Heart left ventricle (tissue), 16 donors: ENCODE measurements around the gene NUDCD3. TPM values are rescaled to one million over a fixed set of nuclear protein-coding genes. Genes with fewer than 3 reads are reported as not detected.

ENCODE experiments used
- ATAC-seq, 4 donors: fragments of 200-7000 bp; cut with Tn5 transposase; one replicate each; pipeline ENCODE4 v1.9.1; 2020 to 2022; ENCODE audit warnings: moderate library complexity in 4 of 4, mild to moderate bottlenecking in 3 of 4, moderate number of reproducible peaks in 1 of 4
- DNase-seq, 5 donors: peaks; one replicate each; pipeline ENCODE4 v3.0.0-alpha.2; 2020
- H3K27ac ChIP-seq, 12 donors: fragments of 200-600 bp; sonication (generic) in 4 of 12; one replicate each; pipeline versions ENCODE4 v1.5.0 to v1.8.0; 2016 to 2022; ENCODE audit warnings: mild to moderate bottlenecking in 2 of 12
- H3K27me3 ChIP-seq, 9 donors: fragments of 200-600 bp; sonication (generic) in 2 of 9; one replicate each; pipeline versions ENCODE4 v1.5.1 to v1.8.0; 2016 to 2022; ENCODE audit warnings: mild to moderate bottlenecking in 3 of 9
- H3K36me3 ChIP-seq, 9 donors: fragments of 200-600 bp; sonication (generic) in 2 of 9; one replicate each; pipeline versions ENCODE4 v1.5.0 to v1.8.0; 2018 to 2022; ENCODE audit warnings: mild to moderate bottlenecking in 2 of 9
- H3K4me1 ChIP-seq, 12 donors: fragments of 200-600 bp; sonication (generic) in 4 of 12; one replicate each; pipeline versions ENCODE4 v1.5.0 to v1.8.0; 2016 to 2022; ENCODE audit warnings: mild to moderate bottlenecking in 3 of 12
- H3K4me3 ChIP-seq, 12 donors: fragments of 200-600 bp; sonication (generic) in 4 of 12; one replicate each; pipeline versions ENCODE4 v1.5.0 to v1.8.0; 2017 to 2022; ENCODE audit warnings: mild to moderate bottlenecking in 9 of 12, moderate library complexity in 4 of 12
- H3K9me3 ChIP-seq, 12 donors: fragments of 200-600 bp; sonication (generic) in 4 of 12; one replicate each; pipeline versions ENCODE4 v1.5.0 to v1.8.0; 2016 to 2022; ENCODE audit warnings: mild to moderate bottlenecking in 1 of 12
- CTCF ChIP-seq, 12 donors: fragments of 200-600 bp; sonication (generic) in 4 of 12; IDR thresholded peaks; one replicate each; pipeline versions ENCODE4 v1.5.0 to v1.8.0; 2018 to 2022; ENCODE audit warnings: antibody characterized with exemption in 12 of 12, mild to moderate bottlenecking in 5 of 12
- POLR2A ChIP-seq, 2 donors: fragments of 450-650 bp; IDR thresholded peaks; one replicate each; pipeline ENCODE4 v1.6.1; 2017; ENCODE audit warnings: antibody characterized with exemption in 2 of 2, mild to moderate bottlenecking in 2 of 2, moderate library complexity in 2 of 2
- WGBS, 4 donors: extraction: QIAGEN DNeasy Blood & Tissue Kit in 2 of 4; methylation state at CpG; one replicate each; pipeline versions ENCODE4 v1.1.5 to v1.1.7; 2013 to 2018; 5-methylcytosine and 5-hydroxymethylcytosine counted together
- intact Hi-C, 10 donors: fragments of 100-400 bp; cut with DNase I; formaldehyde crosslinking; loops; one replicate each; pipeline versions ENCODE4 v1.11.1 to v1.14.2; 2022
- polyA plus RNA-seq, 2 donors: library from polyadenylated mRNA; stranded (reverse); fragments of 200-250 nt; gene quantifications; one replicate each; pipeline ENCODE4 v1.2.3, GENCODE V29; 2013
- total RNA-seq, 9 donors: library from RNA; depleted of rRNA in 2 of 9; stranded (reverse); fragments of >200 nt in 2 of 9; fragmentation: NEBNext Ultra II Directional in 3 of 9; extraction: Animal tissue kit (Norgen Biotek cat#: 25700) in 3 of 9; gene quantifications; one replicate each; pipeline versions ENCODE4 v1.1.0 to v1.2.4, GENCODE V29; 2016 to 2023
- donor health status: ischemic (EF 13 %, LVEDD 7.1; RV severe dilation, severe dysfunction).
- donor health status: healthy with polysubstance abuse.
- donor health status: DM: no; HTN: yes; CAD: no.
- donor health status: DM: no; HTN: no; CAD: no.
- donor health status: ischemic (EF 25% LVEDD 6.9; RV normal size, moderate dysfunction).
- donor health status: ischemic (EF 25% LVEDD 5.7; RV mildly dilated, moderate dysfunction).
- donor health status: healthy.
- donor health status: DM: yes; HTN: yes; CAD: no.
- donor health status: ischemic (EF 35%, LVEDD 5.7; RV mildly dilated, moderate dysfunction).
- donor health status: nonischemic (EF 11% LVEDD 7.7; RV severe dilation, severe dysfunction).
- donor health status: DM: yes; HTN: yes; CAD: no.
- donor health status: PGD.
- donor health status: ischemic (EF 29% LVEDD 5.4; RV normal size, mild dysfunction).
- donor health status: nonischemic (EF 23%, LVEDD 6.1; RV moderate dilation, normal function).

The NUDCD3 gene
- total and polyA plus RNA-seq, 11 donors, result 16.7 to 133 (median 91.5) TPM

GRCh38 chr7:44471850-44472249 is 18.6 kb downstream of the NUDCD3 start:
- DNase-seq, result no peak
- no peaks in the 10 kb centered on the region for H3K9me3 ChIP-seq
- intact Hi-C loops, result loop anchor here in 3 of 10 donors (5.0 to 10.0 kb wide), 3 partner anchors 147 to 267 kb away; partner anchors contain the start of genes CAMK2B (in 1 of the 3) and YKT6 (in 1 of the 3)
- no peak for TF ChIP-seq POLR2A (IDR thresholded peaks at IDR 0.05)
- no peak for TF ChIP-seq CTCF (IDR thresholded peaks at IDR 0.05)
- 76 to 83% (median 80%) methylated on average over 3 of the region's 3 CpGs for WGBS, 4 donors
- no peak overlapping the region for H3K4me3 ChIP-seq
- no peak overlapping the region for H3K27ac ChIP-seq
- peaks cover 6 to 63% (median 34%) of the 10 kb centered on the region in 12 donors for H3K4me1 ChIP-seq
- peak in 1 of 4 donors; percentile 28 for ATAC-seq
- H3K36me3 ChIP-seq, result peaks cover 0 to 80% (median 45%) of the 10 kb centered on the region in 9 donors
- H3K27me3 ChIP-seq, result no peaks in the 10 kb centered on the region

- TF ChIP-seq CTCF (IDR thresholded peaks at IDR 0.05) (no peak), POLR2A (IDR thresholded peaks at IDR 0.05) (no peak)
- Histone ChIP-seq H3K4me3 (no peak overlapping the region), H3K27me3 (no peaks in the 10 kb centered on the region), H3K36me3 (peaks cover 0 to 78% (median 46%) of the 10 kb centered on the region in 9 donors), H3K27ac (no peak overlapping the region), H3K9me3 (no peaks in the 10 kb centered on the region), H3K4me1 (peaks cover 5 to 62% (median 36%) of the 10 kb centered on the region in 12 donors)
- intact Hi-C loops, result loop anchor here in 3 of 10 donors (5.0 to 10.0 kb wide), 3 partner anchors 147 to 267 kb away; partner anchors contain the start of genes CAMK2B (in 1 of the 3) and YKT6 (in 1 of the 3)
- 93 to 100% (median 96%) methylated on average over 1 of the region's 1 CpG for WGBS, 4 donors
- ATAC-seq (no peak), DNase-seq (no peak)
Measured at GRCh38 chr7:44471436-44471835, 19.0 kb downstream of the NUDCD3 start.

- no peaks in the 10 kb centered on the region for H3K27me3 ChIP-seq
- intact Hi-C loops, result loop anchor here in 3 of 10 donors (5.0 to 10.0 kb wide), 3 partner anchors 146 to 266 kb away; partner anchors contain the start of genes CAMK2B (in 1 of the 3) and YKT6 (in 1 of the 3)
- H3K27ac ChIP-seq, result peak overlapping the region in 1 of 12 donors; percentile 16
- no peaks in the 10 kb centered on the region for H3K9me3 ChIP-seq
- no peak for ATAC-seq
- WGBS, 4 donors, result 74 to 89% (median 86%) methylated on average over 5 of the region's 5 CpGs
- TF ChIP-seq CTCF (IDR thresholded peaks at IDR 0.05), result no peak
- no peak for TF ChIP-seq POLR2A (IDR thresholded peaks at IDR 0.05)
- peaks cover 0 to 78% (median 41%) of the 10 kb centered on the region in 9 donors for H3K36me3 ChIP-seq
- DNase-seq, result no peak
- H3K4me1 ChIP-seq, result peaks cover 4 to 63% (median 41%) of the 10 kb centered on the region in 12 donors
- no peak overlapping the region for H3K4me3 ChIP-seq
Measured at GRCh38 chr7:44470628-44471245, 19.7 kb downstream of the NUDCD3 start.

- intact Hi-C loops, result loop anchor here in 3 of 10 donors (5.0 to 10.0 kb wide), 3 partner anchors 145 to 265 kb away; partner anchors contain the start of genes CAMK2B (in 1 of the 3) and YKT6 (in 1 of the 3)
- ATAC-seq, result no peak
- H3K27ac ChIP-seq, result peak overlapping the region in 3 of 12 donors; percentile 4 to 39 (median 16)
- H3K27me3 ChIP-seq, result no peaks in the 10 kb centered on the region
- no peak for DNase-seq
- H3K36me3 ChIP-seq, result peaks cover 0 to 72% (median 35%) of the 10 kb centered on the region in 9 donors
- H3K9me3 ChIP-seq, result no peaks in the 10 kb centered on the region
- peaks cover 4 to 69% (median 48%) of the 10 kb centered on the region in 12 donors for H3K4me1 ChIP-seq
- 74 to 82% (median 76%) methylated on average over 2 of the region's 2 CpGs for WGBS, 4 donors
- TF ChIP-seq POLR2A (IDR thresholded peaks at IDR 0.05) (no peak), CTCF (IDR thresholded peaks at IDR 0.05) (no peak)
- no peak overlapping the region for H3K4me3 ChIP-seq
Measured at GRCh38 chr7:44470135-44470479, 20.4 kb downstream of the NUDCD3 start.
